NCI-H1930 (cell line): Measurements from ENCODE around the gene TRIM16.
"Not testable (repeated sequence)": the region's sequence is repeated elsewhere in the genome, so short reads cannot be mapped to it uniquely, and the experiment has no call there.

Experiments
- DNase-seq, 2 experiments: peaks; one replicate each; lab custom pipeline; 2025; lab: John Stamatoyannopoulos, UW

TRIM16 gene

GRCh38 chr17:15658296-15658695 lies 25.8 kb downstream of the TRIM16 start:
- no peak for DNase-seq

GRCh38 chr17:15657868-15658267 lies 26.2 kb downstream of the TRIM16 start:
- DNase-seq: no peak

DNA sequence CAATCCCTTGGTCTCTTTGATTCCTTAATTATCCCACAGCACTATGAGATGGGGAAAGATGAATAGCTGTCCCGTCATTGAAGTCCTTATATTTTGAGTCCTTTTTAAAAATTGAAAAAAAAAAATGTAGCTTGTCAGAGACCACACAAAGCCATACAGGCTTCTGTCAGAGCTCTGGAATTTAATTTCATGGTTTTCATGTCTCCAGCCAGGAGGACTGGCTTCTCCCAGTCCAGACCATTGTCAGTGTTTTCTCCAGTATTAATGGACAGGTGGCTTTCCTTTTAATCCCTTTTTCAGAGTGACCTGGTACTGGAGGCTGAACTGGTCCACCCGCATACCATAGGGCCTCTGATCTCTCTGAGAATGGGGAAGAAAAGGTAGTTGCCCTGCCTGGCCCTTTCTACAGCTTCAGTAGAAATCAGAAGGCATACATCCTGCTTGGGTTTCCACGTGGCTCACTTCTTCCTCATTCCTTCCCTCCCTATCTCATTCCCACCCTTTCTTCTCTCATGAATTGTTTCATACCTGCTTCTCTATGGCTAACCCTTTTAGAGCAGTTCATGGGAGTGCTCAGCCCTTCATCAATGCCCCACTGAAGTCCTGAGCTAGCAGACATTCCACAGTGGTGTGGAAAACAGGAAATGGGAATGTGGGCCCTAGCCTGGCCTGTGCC lies 29.1 kb downstream of the TRIM16 start:
- no peak for DNase-seq

GRCh38 chr17:15654401-15654800 lies 29.7 kb downstream of the TRIM16 start:
- not testable (repeated sequence) for DNase-seq

DNA sequence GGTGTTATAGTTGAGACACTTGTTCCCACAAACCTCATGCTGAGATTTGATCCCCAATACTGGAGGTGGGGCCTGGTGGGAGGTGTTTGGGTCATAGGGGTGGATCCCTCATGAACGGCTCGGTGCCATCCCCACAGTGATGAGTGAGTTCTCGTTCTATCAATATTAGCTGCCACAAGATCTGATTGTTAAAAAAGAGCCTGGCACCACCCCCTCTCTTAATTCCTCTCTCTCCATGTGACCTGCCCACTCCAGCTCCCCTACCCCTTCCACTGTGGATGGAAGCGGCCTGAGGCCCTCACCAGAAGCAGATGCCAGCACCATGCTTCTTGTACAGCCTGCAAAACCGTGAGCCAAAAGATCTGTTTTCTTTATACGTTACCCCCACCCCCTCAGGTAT lies 31.2 kb downstream of the TRIM16 start:
- DNase-seq: no peak

GRCh38 chr17:15651583-15652110 lies 32.5 kb downstream of the TRIM16 start:
- no peak for DNase-seq

- DNase-seq: no peak
Measured at GRCh38 chr17:15650741-15651582, 33.1 kb downstream of the TRIM16 start.

- no peak for DNase-seq
Measured at GRCh38 chr17:15649861-15650421, 34.2 kb downstream of the TRIM16 start.

- DNase-seq: no peak
Measured at GRCh38 chr17:15648386-15648785, 35.7 kb downstream of the TRIM16 start.

DNA sequence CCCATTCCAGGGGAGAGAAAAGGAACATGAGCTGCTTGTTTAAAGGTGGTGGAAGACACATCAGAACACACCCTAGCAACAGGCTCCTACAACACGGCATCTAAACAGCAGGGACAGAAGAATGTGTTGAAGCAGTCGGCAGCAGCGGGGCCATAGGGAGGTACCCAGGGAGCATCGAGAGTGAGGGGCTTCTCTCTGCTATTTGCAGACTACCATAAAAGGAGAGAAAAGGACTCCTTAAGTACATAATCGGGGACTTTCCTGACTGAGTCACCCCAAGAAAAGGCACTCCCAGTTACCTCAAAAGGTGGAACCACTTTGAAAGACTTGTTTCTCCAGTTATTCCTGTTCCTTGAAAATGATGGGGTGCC lies 38.2 kb downstream of the TRIM16 start:
- not testable (repeated sequence) for DNase-seq

DNA sequence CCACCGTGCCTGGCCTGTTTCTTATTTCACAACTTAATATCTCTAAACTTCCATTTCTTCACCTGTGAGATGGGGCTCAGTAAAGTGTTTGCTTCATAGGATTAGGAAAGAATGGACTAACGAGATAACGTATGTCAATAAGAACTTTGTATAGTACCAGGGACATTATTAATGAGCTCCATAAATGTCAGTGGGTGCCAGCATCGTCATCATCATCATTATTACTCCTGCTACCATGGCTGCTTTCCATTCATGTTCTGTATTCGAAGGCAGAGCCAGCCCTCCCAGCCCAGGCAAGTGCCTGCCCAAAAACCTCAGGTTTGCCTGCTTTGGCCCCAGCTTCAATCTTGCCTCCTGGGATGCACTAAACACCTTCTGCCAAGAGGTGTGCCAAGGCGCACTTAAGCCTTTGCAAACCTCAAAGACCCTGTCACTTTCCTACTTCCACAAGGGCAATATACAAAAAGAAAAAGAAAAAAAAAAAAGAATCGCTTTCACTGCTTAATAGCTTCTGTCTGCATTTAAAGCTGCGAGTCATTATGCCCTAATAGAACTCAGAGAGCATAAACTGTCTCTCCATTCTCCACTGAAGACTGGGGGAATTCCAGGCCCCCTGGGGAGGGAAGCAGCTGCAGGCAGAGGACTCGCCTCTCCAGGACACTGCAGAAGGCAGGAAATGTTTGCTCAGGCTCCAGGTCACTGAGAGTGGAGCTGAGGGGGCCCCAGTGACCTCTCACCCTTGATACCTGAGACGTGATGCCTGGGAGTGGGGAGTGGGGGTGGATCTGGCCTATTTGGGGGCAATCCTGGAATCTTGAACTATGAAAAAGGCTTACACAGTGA lies 38.8 kb downstream of the TRIM16 start:
- not testable (repeated sequence) for DNase-seq

DNA sequence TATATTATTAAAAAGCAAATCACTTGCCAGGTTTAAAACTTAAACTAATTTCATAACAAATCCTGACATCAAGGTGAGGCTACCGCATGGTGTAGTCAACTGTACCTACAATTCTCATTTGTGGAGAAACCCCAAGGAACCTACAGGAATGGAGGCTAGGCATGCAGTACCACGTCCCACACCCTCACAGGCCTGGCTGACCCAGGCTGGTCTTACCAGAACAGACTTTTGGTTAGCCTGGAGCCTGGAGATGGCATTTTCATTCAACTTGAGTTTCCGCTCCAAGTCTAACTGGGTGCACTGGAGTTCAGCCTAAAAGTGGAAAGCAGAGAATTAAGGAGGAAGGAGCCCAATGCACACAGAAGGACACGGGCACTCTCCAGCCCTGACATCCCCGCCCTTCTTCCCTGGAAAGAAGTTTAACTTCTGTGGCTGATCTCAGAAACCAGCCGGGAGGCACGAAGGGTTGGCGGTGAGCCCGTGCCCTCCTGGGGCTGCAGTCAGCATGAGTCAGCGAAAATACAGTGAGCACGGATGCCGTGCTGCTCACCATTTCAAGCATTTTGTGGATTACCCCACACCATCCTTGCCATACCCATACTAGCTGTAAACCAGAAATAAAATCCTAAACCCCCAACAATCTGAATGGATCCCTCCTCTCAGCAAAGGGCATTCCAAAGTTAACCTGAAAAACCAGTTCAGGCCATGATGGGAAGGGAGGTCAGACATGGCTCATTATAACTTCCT lies 41.4 kb downstream of the TRIM16 start:
- DNase-seq: not testable (repeated sequence)

GRCh38 chr17:15642014-15642413 lies 42.1 kb downstream of the TRIM16 start:
- not testable (repeated sequence) for DNase-seq

GRCh38 chr17:15630930-15631453 lies 53.1 kb downstream of the TRIM16 start:
- not testable (repeated sequence) for DNase-seq

DNA sequence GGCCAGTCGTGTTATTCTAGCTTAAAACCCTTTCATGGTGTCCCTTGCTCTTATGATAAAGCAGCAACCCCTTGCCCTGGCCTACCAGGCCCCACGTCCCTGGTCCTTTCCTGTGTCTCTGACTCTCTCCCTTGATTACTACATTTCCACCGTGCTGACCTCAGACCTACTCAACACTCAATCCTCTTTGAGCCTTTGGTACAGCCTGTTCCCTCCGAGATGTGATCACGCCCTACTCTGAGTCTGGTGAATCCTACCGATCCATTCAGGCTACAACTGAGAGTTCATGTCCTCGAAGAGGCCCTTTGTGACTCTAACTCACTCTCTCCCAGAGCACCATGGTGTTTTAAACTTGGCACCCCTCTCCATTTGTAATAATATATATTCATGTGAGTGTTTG lies 54.1 kb downstream of the TRIM16 start:
- not testable (repeated sequence) for DNase-seq

- DNase-seq: not testable (repeated sequence)
Measured at GRCh38 chr17:15623661-15624209, 60.4 kb downstream of the TRIM16 start.

- DNase-seq: not testable (repeated sequence)
Measured at GRCh38 chr17:15623255-15623654, 60.9 kb downstream of the TRIM16 start.

DNA sequence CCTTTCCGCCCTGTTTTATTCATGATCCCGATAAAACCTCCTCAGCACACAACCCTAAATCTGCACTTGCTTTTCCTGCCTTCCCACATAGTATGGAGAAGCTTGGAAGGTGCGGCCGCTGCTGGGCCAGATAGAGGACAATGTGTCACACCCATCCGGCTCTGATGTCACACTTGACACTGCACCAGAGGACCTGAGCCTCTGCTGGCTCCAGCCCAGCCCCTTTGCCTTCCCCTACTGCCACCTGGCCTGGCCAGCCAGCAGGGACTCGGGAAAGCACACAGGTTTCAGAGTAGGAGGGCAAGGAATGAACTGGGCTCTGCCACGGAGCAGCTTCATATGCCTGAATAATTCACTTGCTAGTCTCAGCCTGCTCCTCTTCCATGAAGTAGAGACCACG lies 62.0 kb downstream of the TRIM16 start:
- not testable (repeated sequence) for DNase-seq

- DNase-seq: not testable (repeated sequence)
Measured at GRCh38 chr17:15619331-15620058, 64.6 kb downstream of the TRIM16 start, which contains the start of gene FBXW10B. TSS of gene FBXW10B (minus strand) at chr17:15619704. CDS start at chr17:15619512, 192 bp downstream.

DNA sequence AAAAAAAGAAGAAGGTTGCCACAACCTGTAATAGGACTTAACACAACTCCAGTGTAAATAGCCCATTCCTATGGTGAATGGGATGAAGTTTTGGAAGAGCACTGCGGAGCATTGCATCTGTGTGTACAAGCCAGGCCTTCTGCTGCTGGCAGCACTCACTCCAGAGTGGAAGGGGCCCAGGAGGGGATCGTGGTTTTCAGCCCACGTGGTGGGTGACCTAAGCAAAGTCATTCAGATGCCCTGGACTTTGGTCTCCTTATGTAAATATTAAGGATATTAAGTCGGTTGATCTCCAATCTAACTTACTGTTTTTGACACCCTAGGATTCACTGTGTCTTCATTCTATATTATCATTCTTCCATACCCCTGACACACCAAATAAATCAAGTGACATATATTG lies 67.3 kb downstream of the TRIM16 start:
- not testable (repeated sequence) for DNase-seq
